GM21447 (cell line): ENCODE data around the gene BTBD3.

Source experiments
- ATAC-seq: cut with Tn5 transposase; IDR thresholded peaks from one replicate; pipeline ENCODE4 v1.9.1; 2021; ENCODE audit not compliant: unreplicated experiment

The BTBD3 gene

DNA sequence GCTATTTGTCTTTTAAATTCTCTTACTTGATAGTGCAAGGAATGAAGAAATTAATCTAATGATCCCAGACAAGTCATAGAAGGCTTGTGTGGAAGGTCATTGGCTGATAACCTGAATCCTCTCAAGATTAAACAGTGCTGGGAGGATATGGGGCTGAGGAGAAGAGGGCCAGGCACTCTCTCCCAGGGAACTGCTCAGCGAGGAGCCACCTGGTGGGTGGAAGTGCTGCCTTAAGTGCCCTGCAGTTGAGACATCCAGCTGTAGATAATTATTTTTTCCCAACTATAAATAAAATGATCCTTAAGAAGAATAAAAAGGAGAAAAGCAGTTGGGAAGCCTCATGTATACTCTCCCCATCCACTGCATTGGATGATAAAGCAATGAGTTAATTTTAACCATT, 47.9 kb downstream of the BTBD3 start:
- no peak for ATAC-seq

DNA sequence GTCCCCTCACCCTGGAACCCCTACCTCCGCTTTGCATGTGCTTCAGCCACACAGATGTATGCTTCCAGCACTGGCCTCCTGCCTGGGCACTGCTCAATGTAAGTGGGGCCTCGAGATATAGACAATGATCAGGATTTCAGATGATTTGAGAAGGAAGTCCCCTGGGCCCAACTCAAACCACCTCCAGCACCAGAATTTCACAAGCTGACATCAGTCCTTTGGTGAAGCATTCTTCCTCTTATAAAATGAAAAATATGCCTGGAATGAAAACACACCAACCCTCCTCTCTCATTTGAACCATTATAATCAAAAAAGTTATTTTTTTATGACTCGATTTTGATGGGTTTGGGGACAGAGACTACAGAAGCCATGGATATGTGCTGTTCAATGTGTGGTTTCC, 48.5 kb downstream of the BTBD3 start:
- ATAC-seq, result no peak

DNA sequence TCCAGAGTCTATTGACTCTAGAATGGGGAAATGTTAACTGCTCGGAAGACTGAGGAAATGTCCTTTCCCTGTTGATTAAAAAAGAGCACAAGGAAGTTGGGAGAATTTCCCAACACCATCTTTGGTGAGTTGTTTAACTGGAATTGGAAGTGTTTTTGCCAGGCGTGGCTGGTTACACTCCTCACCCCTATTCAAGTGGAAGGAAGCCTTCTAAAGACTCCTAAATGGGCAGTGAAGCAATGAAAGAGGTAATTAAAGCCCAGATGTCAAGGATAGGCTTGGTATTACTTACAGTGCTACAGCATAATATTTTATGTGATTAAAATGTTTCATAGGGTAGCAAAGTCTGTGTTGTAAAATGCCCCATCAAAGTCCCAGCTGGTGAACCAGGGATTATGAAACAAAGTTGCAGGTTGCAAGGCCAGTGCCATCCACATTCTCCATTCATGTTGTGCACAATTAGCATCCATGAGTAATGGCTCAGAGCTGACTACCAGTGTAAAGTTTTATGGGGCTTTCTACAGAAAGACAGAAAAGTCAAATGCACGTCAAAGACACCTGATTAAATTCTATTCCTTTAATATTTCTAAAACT, 52.6 kb downstream of the BTBD3 start:
- ATAC-seq, result no peak

DNA sequence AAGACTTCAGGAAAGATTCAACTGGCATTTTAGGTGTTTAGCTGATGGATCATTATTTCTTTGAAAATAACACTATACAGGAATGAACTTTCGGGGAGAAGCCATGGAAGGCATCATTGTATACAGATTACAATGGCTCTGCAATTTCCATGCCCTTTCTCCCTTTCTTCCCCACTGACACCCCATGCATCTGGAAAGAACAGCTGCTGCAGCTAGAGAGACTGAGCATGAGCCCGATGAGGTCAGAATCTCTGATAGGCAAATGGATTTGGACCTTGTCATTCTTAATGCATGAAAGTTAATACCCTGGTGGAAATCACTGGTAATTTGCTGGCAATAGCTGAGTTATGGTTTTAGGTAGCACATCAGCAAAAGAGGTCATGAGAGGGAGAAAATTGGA, 54.8 kb downstream of the BTBD3 start:
- ATAC-seq, result no peak
